ENCODE data around the gene ITIH5.

ITIH5 gene

GRCh38 chr10:7587865-7588188 lies 78.9 kb downstream of the ITIH5 start:
- Mint-ChIP-seq H3K9me3 (no peaks in the 10 kb centered on the region), H3K4me1 (peaks cover 12% of the 10 kb centered on the region), H3K4me3 (no peak overlapping the region), H3K36me3 (no peaks in the 10 kb centered on the region), H3K27ac (no peak overlapping the region)
- ATAC-seq: no peak
- no peak for DNase-seq (ENCODE audit: low spot score in 2 of 2)

- H3K27ac Mint-ChIP-seq: no peak overlapping the region
- no peaks in the 10 kb centered on the region for H3K9me3 Mint-ChIP-seq
- H3K4me3 Mint-ChIP-seq: no peak overlapping the region
- no peaks in the 10 kb centered on the region for H3K36me3 Mint-ChIP-seq
- peaks cover 12% of the 10 kb centered on the region for H3K4me1 Mint-ChIP-seq
- DNase-seq (ENCODE audit: low spot score in 2 of 2): no peak
- no peak for ATAC-seq
Observed at GRCh38 chr10:7587168-7587864, 79.5 kb downstream of the ITIH5 start.

GRCh38 chr10:7585228-7585627 lies 81.5 kb downstream of the ITIH5 start:
- peaks cover 6% of the 10 kb centered on the region for H3K4me1 Mint-ChIP-seq
- no peak for ATAC-seq
- no peak overlapping the region for H3K27ac Mint-ChIP-seq
- no peaks in the 10 kb centered on the region for H3K36me3 Mint-ChIP-seq
- no peak for DNase-seq (ENCODE audit: low spot score in 2 of 2)
- no peak overlapping the region for H3K4me3 Mint-ChIP-seq
- no peaks in the 10 kb centered on the region for H3K9me3 Mint-ChIP-seq

- Mint-ChIP-seq H3K9me3 (no peaks in the 10 kb centered on the region), H3K4me1 (peaks cover 6% of the 10 kb centered on the region), H3K4me3 (no peak overlapping the region), H3K36me3 (no peaks in the 10 kb centered on the region), H3K27ac (no peak overlapping the region)
- ATAC-seq: no peak
- no peak for DNase-seq (ENCODE audit: low spot score in 2 of 2)
Observed at GRCh38 chr10:7583626-7584025, 83.1 kb downstream of the ITIH5 start.

GRCh38 chr10:7580520-7580919 lies 86.2 kb downstream of the ITIH5 start:
- Mint-ChIP-seq H3K36me3 (no peaks in the 10 kb centered on the region), H3K27ac (no peak overlapping the region), H3K9me3 (no peaks in the 10 kb centered on the region), H3K4me3 (no peak overlapping the region), H3K4me1 (peaks cover 4% of the 10 kb centered on the region)
- ATAC-seq (no peak), DNase-seq (ENCODE audit: low spot score in 2 of 2) (no peak)

GRCh38 chr10:7579681-7580080 lies 87.1 kb downstream of the ITIH5 start:
- no peak overlapping the region for H3K4me3 Mint-ChIP-seq
- no peaks in the 10 kb centered on the region for H3K9me3 Mint-ChIP-seq
- no peak for ATAC-seq

GRCh38 chr10:7577579-7577978 lies 89.2 kb downstream of the ITIH5 start:
- ATAC-seq (no peak), DNase-seq (ENCODE audit: low spot score in 2 of 2) (no peak)
- no peak overlapping the region for H3K4me3 Mint-ChIP-seq
- no peaks in the 10 kb centered on the region for H3K9me3 Mint-ChIP-seq
- no peaks in the 10 kb centered on the region for H3K36me3 Mint-ChIP-seq
- H3K27ac Mint-ChIP-seq: no peak overlapping the region
- no peaks in the 10 kb centered on the region for H3K4me1 Mint-ChIP-seq

More at GRCh38 chr10:7579681-7580080, 87.1 kb downstream of the ITIH5 start:
- H3K27ac Mint-ChIP-seq: no peak overlapping the region
- H3K4me1 Mint-ChIP-seq: no peaks in the 10 kb centered on the region
- H3K36me3 Mint-ChIP-seq: no peaks in the 10 kb centered on the region
- no peak for DNase-seq (ENCODE audit: low spot score in 2 of 2)

GRCh38 chr10:7577176-7577575 lies 89.6 kb downstream of the ITIH5 start:
- DNase-seq (ENCODE audit: low spot score in 2 of 2): no peak
- Mint-ChIP-seq H3K36me3 (no peaks in the 10 kb centered on the region), H3K4me1 (no peaks in the 10 kb centered on the region), H3K27ac (no peak overlapping the region), H3K4me3 (no peak overlapping the region), H3K9me3 (no peaks in the 10 kb centered on the region)
- no peak for ATAC-seq

GRCh38 chr10:7576340-7576739 lies 90.4 kb downstream of the ITIH5 start:
- ATAC-seq: no peak
- H3K36me3 Mint-ChIP-seq: no peaks in the 10 kb centered on the region
- H3K4me1 Mint-ChIP-seq: no peaks in the 10 kb centered on the region
- no peak overlapping the region for H3K27ac Mint-ChIP-seq
- no peak for DNase-seq (ENCODE audit: low spot score in 2 of 2)
- no peaks in the 10 kb centered on the region for H3K9me3 Mint-ChIP-seq
- no peak overlapping the region for H3K4me3 Mint-ChIP-seq

GRCh38 chr10:7572391-7572790 lies 94.4 kb downstream of the ITIH5 start:
- no peak overlapping the region for H3K4me3 Mint-ChIP-seq
- no peaks in the 10 kb centered on the region for H3K9me3 Mint-ChIP-seq
- no peaks in the 10 kb centered on the region for H3K4me1 Mint-ChIP-seq

GRCh38 chr10:7571981-7572380 lies 94.8 kb downstream of the ITIH5 start:
- Mint-ChIP-seq H3K27ac (no peak overlapping the region), H3K9me3 (no peaks in the 10 kb centered on the region), H3K36me3 (no peaks in the 10 kb centered on the region), H3K4me1 (no peaks in the 10 kb centered on the region), H3K4me3 (no peak overlapping the region)
- ATAC-seq: no peak
- DNase-seq (ENCODE audit: low spot score in 2 of 2): no peak

More at GRCh38 chr10:7572391-7572790, 94.4 kb downstream of the ITIH5 start:
- H3K27ac Mint-ChIP-seq: no peak overlapping the region
- no peaks in the 10 kb centered on the region for H3K36me3 Mint-ChIP-seq
- DNase-seq (ENCODE audit: low spot score in 2 of 2): no peak
- ATAC-seq: no peak

GRCh38 chr10:7567911-7568620 lies 98.7 kb downstream of the ITIH5 start:
- Mint-ChIP-seq H3K4me3 (no peak overlapping the region), H3K4me1 (no peaks in the 10 kb centered on the region), H3K36me3 (no peaks in the 10 kb centered on the region), H3K9me3 (no peaks in the 10 kb centered on the region), H3K27ac (no peak overlapping the region)
- ATAC-seq (no peak), DNase-seq (ENCODE audit: low spot score in 2 of 2) (no peak)

- H3K9me3 Mint-ChIP-seq: no peaks in the 10 kb centered on the region
- H3K27ac Mint-ChIP-seq: no peak overlapping the region
- ATAC-seq (no peak), DNase-seq (ENCODE audit: low spot score in 2 of 2) (no peak)
- H3K36me3 Mint-ChIP-seq: no peaks in the 10 kb centered on the region
- no peak overlapping the region for H3K4me3 Mint-ChIP-seq
- H3K4me1 Mint-ChIP-seq: no peaks in the 10 kb centered on the region
Observed at GRCh38 chr10:7566891-7567290, 99.9 kb downstream of the ITIH5 start.

- Mint-ChIP-seq H3K27ac (no peak overlapping the region), H3K36me3 (no peaks in the 10 kb centered on the region), H3K4me3 (no peak overlapping the region), H3K9me3 (no peaks in the 10 kb centered on the region), H3K4me1 (no peaks in the 10 kb centered on the region)
- ATAC-seq: no peak
- DNase-seq (ENCODE audit: low spot score in 2 of 2): no peak
Observed at GRCh38 chr10:7565871-7566270, 100.9 kb downstream of the ITIH5 start.

- ATAC-seq (no peak), DNase-seq (ENCODE audit: low spot score in 2 of 2) (no peak)
- Mint-ChIP-seq H3K36me3 (no peaks in the 10 kb centered on the region), H3K9me3 (no peaks in the 10 kb centered on the region), H3K4me3 (no peak overlapping the region), H3K4me1 (no peaks in the 10 kb centered on the region), H3K27ac (no peak overlapping the region)
Observed at GRCh38 chr10:7563770-7564169, 103.0 kb downstream of the ITIH5 start.

- H3K9me3 Mint-ChIP-seq: no peaks in the 10 kb centered on the region
- no peak for DNase-seq (ENCODE audit: low spot score in 2 of 2)
Observed at GRCh38 chr10:7563368-7563767, 103.4 kb downstream of the ITIH5 start.

More at GRCh38 chr10:7563368-7563767, 103.4 kb downstream of the ITIH5 start:
- no peaks in the 10 kb centered on the region for H3K4me1 Mint-ChIP-seq
- H3K27ac Mint-ChIP-seq: no peak overlapping the region
- no peaks in the 10 kb centered on the region for H3K36me3 Mint-ChIP-seq
- no peak overlapping the region for H3K4me3 Mint-ChIP-seq
- ATAC-seq: no peak

Measured in stimulated activated effector memory CD8-positive, alpha-beta T cell treated with anti-CD3 and anti-CD28 coated beads, Interleukin-12 subunit alpha, Interleukin-12 subunit beta, amount 100 ng/mL, for 72 hours (primary cell).